Central memory CD8-positive, alpha-beta T cell (primary cell): ENCODE results near the gene FOXJ3.

Source experiments
- ATAC-seq: fragments of 150-1000 bp; cut with Tn5 transposase; replicated peaks from 2 replicates; pipeline ENCODE4 v1.10.0; 2022; ENCODE audit warnings: mild to moderate bottlenecking, moderate FRiP score, moderate number of reproducible peaks; ENCODE audit not compliant: poor library complexity, severe bottlenecking; ENCODE audit errors: extremely low read depth
- DNase-seq, 2 donors: peaks; one replicate each; pipeline ENCODE4 v3.0.0; 2021; ENCODE audit warnings: low spot score in 2 of 2
- H3K27ac Mint-ChIP-seq: one replicate; pipeline ENCODE4 v1.8.0; 2022; ENCODE audit warnings: low read depth, mild to moderate bottlenecking, moderate library complexity, mixed read lengths
- H3K27me3 Mint-ChIP-seq: one replicate; pipeline ENCODE4 v1.8.0; 2022; ENCODE audit warnings: mixed read lengths
- H3K36me3 Mint-ChIP-seq: one replicate; pipeline ENCODE4 v1.8.0; 2022; ENCODE audit warnings: mild to moderate bottlenecking, moderate library complexity, mixed read lengths; ENCODE audit not compliant: insufficient read depth
- H3K4me1 Mint-ChIP-seq: one replicate; pipeline ENCODE4 v1.8.0; 2022; ENCODE audit warnings: mixed read lengths
- H3K4me3 Mint-ChIP-seq: one replicate; pipeline ENCODE4 v1.8.0; 2022; ENCODE audit warnings: mild to moderate bottlenecking, moderate library complexity, mixed read lengths
- H3K9me3 Mint-ChIP-seq: one replicate; pipeline ENCODE4 v1.8.0; 2022; ENCODE audit warnings: mixed read lengths

FOXJ3 gene

GRCh38 chr1:42282867-42283583 is 52.0 kb downstream of the FOXJ3 start:
- no peak for ATAC-seq
- H3K9me3 Mint-ChIP-seq: no peaks in the 10 kb centered on the region
- no peaks in the 10 kb centered on the region for H3K27me3 Mint-ChIP-seq
- DNase-seq: no peak
- H3K4me1 Mint-ChIP-seq: peaks cover 46% of the 10 kb centered on the region
- peaks cover 13% of the 10 kb centered on the region for H3K36me3 Mint-ChIP-seq
- H3K27ac Mint-ChIP-seq: no peak overlapping the region
- no peak overlapping the region for H3K4me3 Mint-ChIP-seq

- H3K36me3 Mint-ChIP-seq: peaks cover 13% of the 10 kb centered on the region
- H3K4me3 Mint-ChIP-seq: no peak overlapping the region
- H3K27ac Mint-ChIP-seq: no peak overlapping the region
- no peak for DNase-seq
- ATAC-seq: no peak
- no peaks in the 10 kb centered on the region for H3K27me3 Mint-ChIP-seq
- no peaks in the 10 kb centered on the region for H3K9me3 Mint-ChIP-seq
- peaks cover 45% of the 10 kb centered on the region for H3K4me1 Mint-ChIP-seq
Measured at GRCh38 chr1:42282024-42282579, 52.9 kb downstream of the FOXJ3 start.

- Mint-ChIP-seq H3K36me3 (peaks cover 13% of the 10 kb centered on the region), H3K27ac (no peak overlapping the region), H3K4me1 (peaks cover 45% of the 10 kb centered on the region)
Measured at GRCh38 chr1:42280821-42281220, 54.2 kb downstream of the FOXJ3 start.

GRCh38 chr1:42279055-42279454 is 56.0 kb downstream of the FOXJ3 start:
- ATAC-seq: no peak
- H3K9me3 Mint-ChIP-seq: no peaks in the 10 kb centered on the region
- H3K27me3 Mint-ChIP-seq: no peaks in the 10 kb centered on the region
- peak overlapping the region; percentile 5 for H3K27ac Mint-ChIP-seq
- H3K4me3 Mint-ChIP-seq: no peak overlapping the region
- peaks cover 52% of the 10 kb centered on the region for H3K4me1 Mint-ChIP-seq
- peaks cover 12% of the 10 kb centered on the region for H3K36me3 Mint-ChIP-seq
- DNase-seq: no peak

More at GRCh38 chr1:42280821-42281220, 54.2 kb downstream of the FOXJ3 start:
- no peak for DNase-seq
- Mint-ChIP-seq H3K27me3 (no peaks in the 10 kb centered on the region), H3K4me3 (no peak overlapping the region), H3K9me3 (no peaks in the 10 kb centered on the region)
- ATAC-seq: no peak

GRCh38 chr1:42272920-42273319 is 62.1 kb downstream of the FOXJ3 start:
- DNase-seq (no peak), ATAC-seq (no peak)
- H3K4me3 Mint-ChIP-seq: no peak overlapping the region
- no peak overlapping the region for H3K27ac Mint-ChIP-seq
- no peaks in the 10 kb centered on the region for H3K27me3 Mint-ChIP-seq
- peaks cover 8% of the 10 kb centered on the region for H3K36me3 Mint-ChIP-seq
- H3K4me1 Mint-ChIP-seq: peaks cover 40% of the 10 kb centered on the region
- H3K9me3 Mint-ChIP-seq: no peaks in the 10 kb centered on the region

GRCh38 chr1:42267904-42268303 is 67.1 kb downstream of the FOXJ3 start:
- ATAC-seq: no peak
- H3K27ac Mint-ChIP-seq: peak overlapping the region; percentile 61
- peaks cover 16% of the 10 kb centered on the region for H3K36me3 Mint-ChIP-seq
- no peak overlapping the region for H3K4me3 Mint-ChIP-seq
- H3K4me1 Mint-ChIP-seq: peaks cover 60% of the 10 kb centered on the region
- no peaks in the 10 kb centered on the region for H3K27me3 Mint-ChIP-seq
- no peaks in the 10 kb centered on the region for H3K9me3 Mint-ChIP-seq
- DNase-seq: no peak

GRCh38 chr1:42266253-42267135 is 68.5 kb downstream of the FOXJ3 start:
- DNase-seq: no peak
- no peak for ATAC-seq
- no peak overlapping the region for H3K4me3 Mint-ChIP-seq
- peaks cover 60% of the 10 kb centered on the region for H3K4me1 Mint-ChIP-seq
- H3K36me3 Mint-ChIP-seq: peaks cover 16% of the 10 kb centered on the region
- no peak overlapping the region for H3K27ac Mint-ChIP-seq
- no peaks in the 10 kb centered on the region for H3K27me3 Mint-ChIP-seq
- no peaks in the 10 kb centered on the region for H3K9me3 Mint-ChIP-seq

- Mint-ChIP-seq H3K27me3 (no peaks in the 10 kb centered on the region), H3K4me1 (peaks cover 63% of the 10 kb centered on the region), H3K27ac (no peak overlapping the region), H3K9me3 (no peaks in the 10 kb centered on the region), H3K36me3 (peaks cover 18% of the 10 kb centered on the region), H3K4me3 (no peak overlapping the region)
- DNase-seq: no peak
- no peak for ATAC-seq
Measured at GRCh38 chr1:42264511-42265190, 70.4 kb downstream of the FOXJ3 start.

- Mint-ChIP-seq H3K27me3 (no peaks in the 10 kb centered on the region), H3K4me1 (peaks cover 63% of the 10 kb centered on the region), H3K36me3 (peaks cover 18% of the 10 kb centered on the region), H3K4me3 (no peak overlapping the region), H3K9me3 (no peaks in the 10 kb centered on the region), H3K27ac (no peak overlapping the region)
- no peak for ATAC-seq
- DNase-seq: no peak
Measured at GRCh38 chr1:42263019-42263418, 72.0 kb downstream of the FOXJ3 start.

GRCh38 chr1:42260376-42261070 is 74.5 kb downstream of the FOXJ3 start:
- Mint-ChIP-seq H3K27me3 (no peaks in the 10 kb centered on the region), H3K27ac (peak overlapping the region; percentile 32), H3K9me3 (no peaks in the 10 kb centered on the region), H3K4me3 (no peak overlapping the region), H3K4me1 (peaks cover 51% of the 10 kb centered on the region), H3K36me3 (peaks cover 19% of the 10 kb centered on the region)
- ATAC-seq: no peak
- no peak for DNase-seq

- no peak for ATAC-seq
- DNase-seq: no peak
- Mint-ChIP-seq H3K27ac (peak overlapping the region; percentile 3), H3K27me3 (no peaks in the 10 kb centered on the region), H3K9me3 (no peaks in the 10 kb centered on the region), H3K4me1 (peaks cover 56% of the 10 kb centered on the region), H3K4me3 (no peak overlapping the region), H3K36me3 (peaks cover 18% of the 10 kb centered on the region)
Measured at GRCh38 chr1:42259739-42260064, 75.3 kb downstream of the FOXJ3 start.
